Tibial artery (tissue), 4 donors: ENCODE measurements around the gene NPDC1.

Source experiments
- DNase-seq, 2 donors: peaks; one replicate each; pipeline ENCODE4 v3.0.0-alpha.2; 2019
- H3K27ac ChIP-seq, 2 donors: fragments of 200-600 bp; sonication (generic) in 1 of 2; 1 replicate in 1 of 2; 2 replicates in 1 of 2; pipeline ENCODE4 v1.5.1; 2018 to 2019; ENCODE audit warnings: mild to moderate bottlenecking in 1 of 2
- H3K27me3 ChIP-seq, 2 donors: fragments of 200-600 bp; sonication (generic) in 1 of 2; one replicate each; pipeline versions ENCODE4 v1.5.1 to v1.6.0; 2016 to 2019
- H3K36me3 ChIP-seq, 3 donors: fragments of 200-600 bp; sonication (generic) in 2 of 3; one replicate each; pipeline ENCODE4 v1.5.1; 2016 to 2019; ENCODE audit warnings: mild to moderate bottlenecking in 2 of 3
- H3K4me1 ChIP-seq, 4 donors: fragments of 200-600 bp; sonication (generic) in 2 of 4; 1 replicate in 3 of 4; 2 replicates in 1 of 4; pipeline ENCODE4 v1.5.1; 2016 to 2019
- H3K4me3 ChIP-seq, 2 donors: fragments of 200-600 bp; sonication (generic) in 1 of 2; 1 replicate in 1 of 2; 2 replicates in 1 of 2; pipeline ENCODE4 v1.5.1; 2018 to 2019; ENCODE audit warnings: mild to moderate bottlenecking in 2 of 2
- H3K9me3 ChIP-seq, 3 donors: fragments of 200-600 bp; sonication (generic) in 1 of 3; one replicate each; pipeline ENCODE4 v1.5.1; 2016 to 2019
- CTCF ChIP-seq, 2 experiments: fragments of 200-600 bp in 1 of 2; fragments of 450-650 bp in 1 of 2; IDR thresholded peaks; one replicate each; pipeline ENCODE4 v1.5.1; 2017 to 2019; ENCODE audit warnings: antibody characterized with exemption in 2 of 2, mild to moderate bottlenecking in 1 of 2, moderate library complexity in 1 of 2
- intact Hi-C: fragments of 100-400 bp; cut with DNase I; formaldehyde crosslinking; loops from one replicate; pipeline ENCODE4 v1.15.0; 2023; ENCODE audit warnings: low total_unique reads

Gene NPDC1

DNA sequence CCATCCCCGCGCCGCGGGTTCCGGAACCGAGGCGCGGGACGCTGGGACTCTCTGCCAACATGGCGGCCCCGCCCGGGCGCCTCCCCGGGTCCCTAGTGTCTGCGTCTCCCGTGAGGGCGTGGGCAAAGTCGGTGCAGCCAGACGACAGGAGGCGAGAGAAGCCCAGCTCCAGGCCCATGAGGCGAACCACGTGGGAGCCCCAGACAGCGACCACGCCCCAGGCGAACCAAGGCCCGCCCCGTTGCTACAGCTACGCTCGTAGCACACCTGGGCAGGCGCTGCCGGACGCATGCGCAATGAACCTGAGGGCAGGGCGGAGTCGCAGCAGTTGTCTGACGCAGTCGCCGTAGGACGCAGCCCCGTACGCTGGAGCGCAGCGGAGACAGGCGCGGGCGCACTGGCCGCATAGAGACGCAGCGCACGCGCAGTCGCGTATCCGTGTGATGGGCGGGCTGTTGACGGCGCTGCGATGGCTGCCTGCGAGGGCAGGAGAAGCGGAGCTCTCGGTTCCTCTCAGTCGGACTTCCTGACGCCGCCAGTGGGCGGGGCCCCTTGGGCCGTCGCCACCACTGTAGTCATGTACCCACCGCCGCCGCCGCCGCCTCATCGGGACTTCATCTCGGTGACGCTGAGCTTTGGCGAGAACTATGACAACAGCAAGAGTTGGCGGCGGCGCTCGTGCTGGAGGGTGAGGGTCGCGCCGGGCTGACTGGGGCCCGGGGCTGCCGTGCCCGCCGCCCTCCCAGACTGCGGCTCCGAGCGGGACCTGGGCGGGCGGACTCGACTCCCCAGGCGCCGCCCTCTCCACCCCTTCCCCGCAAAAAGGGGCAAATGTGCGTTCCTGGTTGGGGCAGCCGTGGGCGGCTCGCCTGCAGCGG is 40.8 kb upstream of the NPDC1 start, which contains the start of gene MAN1B1:
MAN1B1 (plus strand) TSS at position 455 of the 878 bp plus-strand sequence; CDS start at position 470, 15 bp downstream.
- peak; percentile 97 to 99 for DNase-seq
- Histone ChIP-seq H3K27me3 (peaks cover 0 to 4% of the 10 kb centered on the region in 2 donors), H3K4me1 (peaks cover 0 to 46% (median 14%) of the 10 kb centered on the region in 4 donors), H3K27ac (peak within 1 kb of the TSS; percentile 86 to 93), H3K9me3 (no peaks in the 10 kb centered on the region), H3K36me3 (peaks cover 0 to 42% (median 17%) of the 10 kb centered on the region in 3 donors), H3K4me3 (peak within 1 kb of the TSS; percentile 70 to 75)
- intact Hi-C loops, result no loop called here
- no peak for TF ChIP-seq CTCF (IDR thresholded peaks at IDR 0.05)

DNA sequence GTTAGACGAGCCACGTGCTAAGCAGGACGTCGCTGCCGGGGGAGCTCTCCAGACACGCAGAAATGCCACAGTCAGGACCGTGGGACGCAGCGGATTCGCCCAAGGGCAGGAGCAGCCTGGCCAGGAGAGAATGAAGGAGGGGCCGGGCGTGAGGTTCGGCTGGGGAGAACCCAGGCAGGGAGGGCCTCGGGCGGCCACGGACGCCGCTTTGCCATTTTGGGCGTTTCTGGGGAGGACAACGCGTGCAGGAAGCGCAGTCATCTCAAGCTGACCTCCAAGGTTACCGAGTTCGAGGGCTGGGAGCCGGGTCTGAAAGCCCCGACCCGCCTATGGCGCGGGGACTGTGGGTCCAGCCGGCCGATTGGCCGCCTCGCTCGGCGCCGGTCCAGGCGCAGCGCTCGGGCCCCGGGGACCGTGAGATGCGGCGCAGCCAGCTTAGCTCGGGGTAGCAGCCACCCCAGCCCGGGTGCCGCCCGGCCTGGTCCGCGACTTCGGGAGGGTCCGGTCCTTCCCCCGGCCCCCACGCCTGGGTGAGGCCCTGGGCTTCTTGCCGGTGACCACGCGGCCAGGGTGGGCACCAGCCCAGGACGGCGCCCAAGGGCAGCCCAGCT is 40.0 kb upstream of the NPDC1 start:
- peak; percentile 42 to 81 for DNase-seq
- Histone ChIP-seq H3K9me3 (no peaks in the 10 kb centered on the region), H3K27me3 (peaks cover 0 to 5% of the 10 kb centered on the region in 2 donors), H3K27ac (peak overlapping the region; percentile 86 to 93), H3K36me3 (peaks cover 0 to 43% (median 19%) of the 10 kb centered on the region in 3 donors), H3K4me3 (peak overlapping the region; percentile 70 to 75), H3K4me1 (peaks cover 0 to 46% (median 14%) of the 10 kb centered on the region in 4 donors)
- intact Hi-C loops, result no loop called here
- no peak for TF ChIP-seq CTCF (IDR thresholded peaks at IDR 0.05)

DNA sequence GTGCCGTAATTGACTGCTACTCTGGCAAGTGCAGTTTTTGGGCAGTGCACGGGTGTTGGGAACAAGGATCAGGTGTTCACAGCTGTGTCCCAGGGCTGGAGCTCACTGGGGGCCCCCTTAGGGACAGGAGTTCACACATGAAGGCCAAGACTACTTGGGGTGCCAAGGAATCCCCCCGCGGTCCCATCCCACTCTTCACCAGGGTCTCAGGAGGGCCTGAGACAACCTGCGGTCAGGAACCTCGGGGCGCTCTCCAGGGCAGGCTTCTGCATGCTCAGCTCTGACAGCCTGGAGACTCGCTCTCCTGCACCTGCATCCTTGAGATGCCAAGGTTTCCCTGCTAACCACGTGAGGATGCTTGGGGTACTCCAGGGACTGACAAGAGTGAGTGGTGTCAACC is 38.5 kb upstream of the NPDC1 start:
- no peak for TF ChIP-seq CTCF (IDR thresholded peaks at IDR 0.05)
- intact Hi-C loops, result no loop called here
- Histone ChIP-seq H3K27ac (no peak overlapping the region), H3K4me3 (no peak overlapping the region), H3K4me1 (peaks cover 0 to 39% (median 14%) of the 10 kb centered on the region in 4 donors), H3K27me3 (peaks cover 0 to 13% of the 10 kb centered on the region in 2 donors), H3K36me3 (peaks cover 0 to 43% (median 19%) of the 10 kb centered on the region in 3 donors), H3K9me3 (no peaks in the 10 kb centered on the region)
- no peak for DNase-seq

DNA sequence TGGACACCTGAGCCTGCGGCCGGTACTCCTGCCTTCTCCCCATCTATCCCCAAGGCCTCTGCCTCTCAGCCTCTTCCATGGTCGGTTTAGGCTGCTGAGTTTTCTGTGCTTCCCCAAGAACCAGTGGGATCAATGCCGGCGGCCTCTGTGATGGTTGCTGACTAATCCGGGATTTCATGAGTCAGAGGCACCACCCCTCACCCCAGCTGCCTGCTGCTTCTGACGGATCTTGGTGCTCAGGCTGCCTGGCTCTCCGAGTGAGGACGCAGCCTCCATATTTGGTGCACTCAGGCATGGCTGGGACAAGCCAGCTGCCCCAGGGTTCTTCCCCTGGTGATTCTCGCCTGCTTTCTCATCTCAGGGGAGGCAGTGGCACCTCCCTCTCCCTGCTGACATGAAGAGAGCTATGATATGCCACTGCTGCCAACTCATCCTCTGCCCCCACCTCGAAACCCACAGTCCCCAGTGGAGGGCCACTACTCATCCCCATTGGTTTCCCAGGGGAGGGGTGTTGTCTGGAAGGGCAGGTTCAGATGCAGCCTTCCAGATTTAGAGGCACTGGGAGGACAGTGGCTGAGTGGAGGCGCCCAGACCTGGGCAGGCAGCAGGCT is 37.5 kb upstream of the NPDC1 start:
- H3K27ac ChIP-seq, result peak overlapping the region; percentile 9 to 58

More for the DNA sequence above, 37.5 kb upstream of the NPDC1 start:
- intact Hi-C loops, result no loop called here
- H3K27me3 ChIP-seq, result peaks cover 0 to 24% of the 10 kb centered on the region in 2 donors
- DNase-seq, result peak; percentile 80 to 84
- TF ChIP-seq CTCF (IDR thresholded peaks at IDR 0.05), result no peak
- H3K9me3 ChIP-seq, result no peaks in the 10 kb centered on the region
- H3K36me3 ChIP-seq, result peaks cover 0 to 46% (median 28%) of the 10 kb centered on the region in 3 donors
- H3K4me3 ChIP-seq, result no peak overlapping the region
- peaks cover 0 to 39% (median 22%) of the 10 kb centered on the region in 4 donors for H3K4me1 ChIP-seq
